GM21515 (cell line): Measurements from ENCODE around the gene BDNF.

ENCODE experiments used
- ATAC-seq: cut with Tn5 transposase; IDR thresholded peaks from one replicate; pipeline ENCODE4 v1.9.1; 2021; ENCODE audit not compliant: unreplicated experiment

BDNF gene

GRCh38 chr11:27626938-27627586, 73.2 kb downstream of the BDNF start:
- ATAC-seq: no peak

DNA sequence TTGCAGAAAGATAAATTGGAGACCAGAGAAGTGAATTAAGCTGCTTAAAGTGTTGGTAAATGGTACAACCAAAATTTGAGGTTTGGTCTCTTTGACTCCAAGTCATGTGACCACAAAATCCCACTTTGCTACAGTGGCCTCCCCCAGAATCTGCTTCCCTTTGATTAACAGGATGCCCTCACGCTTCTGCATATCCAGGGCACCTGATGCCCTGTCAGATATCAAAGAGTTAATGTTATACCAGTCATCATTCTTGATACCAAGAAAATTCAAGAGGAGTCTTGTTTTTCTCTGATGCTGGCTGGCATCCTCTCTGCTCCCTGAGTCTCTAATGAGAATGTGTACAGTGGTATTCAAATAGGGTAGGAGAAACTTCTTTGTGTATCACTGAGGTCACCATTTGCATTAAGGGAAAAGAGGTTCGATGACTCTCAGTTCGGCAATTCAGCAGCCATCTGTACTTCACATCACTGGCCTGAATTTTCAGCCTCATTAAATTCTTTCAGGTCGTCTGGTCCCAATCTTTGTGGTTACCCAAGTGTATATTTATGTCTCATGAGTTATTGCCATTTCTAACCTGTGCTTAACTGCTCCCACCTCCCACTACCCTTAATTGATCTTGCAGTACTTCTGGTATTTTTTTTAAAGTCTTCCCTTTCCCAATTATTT, 73.9 kb downstream of the BDNF start:
- ATAC-seq: no peak

DNA sequence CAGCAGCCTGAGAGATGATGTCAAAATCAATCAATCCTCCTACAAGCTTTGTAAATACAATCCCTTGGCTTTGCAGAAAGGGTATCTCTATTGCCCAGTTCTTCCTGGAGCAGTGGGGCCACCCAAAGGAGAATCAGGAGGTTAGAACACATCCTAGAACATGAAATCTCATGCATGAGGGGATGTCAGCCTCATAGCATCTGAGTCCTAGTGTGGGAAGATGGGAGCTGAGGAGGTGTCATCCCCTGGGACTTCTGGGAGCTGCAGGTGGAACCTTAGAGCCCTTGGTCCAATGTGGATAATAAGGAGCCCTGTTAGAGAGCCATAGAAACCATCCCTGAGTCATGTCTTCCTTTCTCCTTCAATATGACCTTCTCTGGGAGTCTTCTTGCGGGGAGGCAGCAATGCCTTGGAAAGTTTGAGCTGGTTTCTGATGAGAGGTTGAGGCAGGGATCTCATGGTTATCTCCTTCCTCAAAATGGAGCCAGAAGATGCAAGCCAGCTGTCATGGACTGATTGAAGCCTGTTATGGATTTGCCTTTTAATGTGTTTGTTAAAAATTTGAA, 74.8 kb downstream of the BDNF start:
- no peak for ATAC-seq

DNA sequence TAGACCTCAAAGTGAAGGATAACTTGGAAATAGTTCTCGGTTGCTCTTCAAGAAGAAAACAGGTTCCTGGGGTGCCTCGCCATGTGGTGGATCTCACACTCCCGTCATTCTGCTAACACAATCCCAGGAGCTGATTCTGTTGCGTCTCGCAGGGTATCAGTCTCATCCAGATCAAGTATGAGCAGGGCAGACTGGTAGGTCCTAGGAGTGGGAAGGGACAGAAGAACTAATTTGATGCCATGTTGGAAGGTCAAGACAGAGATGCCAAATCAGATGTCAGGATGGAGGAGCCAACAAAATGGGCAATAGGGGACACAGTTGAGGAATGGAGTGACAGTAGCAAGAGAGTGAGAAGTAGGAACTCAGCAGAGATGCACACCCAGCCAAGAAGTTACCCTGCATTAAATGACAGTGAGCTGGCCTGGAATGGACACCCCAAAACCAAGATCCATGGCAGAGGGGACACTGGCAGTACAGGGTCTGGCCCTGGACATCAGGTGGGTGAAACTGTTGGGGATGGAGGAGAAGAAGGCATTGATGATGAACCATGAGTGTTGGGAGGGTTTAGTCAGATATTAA, 76.2 kb downstream of the BDNF start:
- ATAC-seq: no peak

GRCh38 chr11:27622541-27623300, 77.5 kb downstream of the BDNF start:
- no peak for ATAC-seq

DNA sequence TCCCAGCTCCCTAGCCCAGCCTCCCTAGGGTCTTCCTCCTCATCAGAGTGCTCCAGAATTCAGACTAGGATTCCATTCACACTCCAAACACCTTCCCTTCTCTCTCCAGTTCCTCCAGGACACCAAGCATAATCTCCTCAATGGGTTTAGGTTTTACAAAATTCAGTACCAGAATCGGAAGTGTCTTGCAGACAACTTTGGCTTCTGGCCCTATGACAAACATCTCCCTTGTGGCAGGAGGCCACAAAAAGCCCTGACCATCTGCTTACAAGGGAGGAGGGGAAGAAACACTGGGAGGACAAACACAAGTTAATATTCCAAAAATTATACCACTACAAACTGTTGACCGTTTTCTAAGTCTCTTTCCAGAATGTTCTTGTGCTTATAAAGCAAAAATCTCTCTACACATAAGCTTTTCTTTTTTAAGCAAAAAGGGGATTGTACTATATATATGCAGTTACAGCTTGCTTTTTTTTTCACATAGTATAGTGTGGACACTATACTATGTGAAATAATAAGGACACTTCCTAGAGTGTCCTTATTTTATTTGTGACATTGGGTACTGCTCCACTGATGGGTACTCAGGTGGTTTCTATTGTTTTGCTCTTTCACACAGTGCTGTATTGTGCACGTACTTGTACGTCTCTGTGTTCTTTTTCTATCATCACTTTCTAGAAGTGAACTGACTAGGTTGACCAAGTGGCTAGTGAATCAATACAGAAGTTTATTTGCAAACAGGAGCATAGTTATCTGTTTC, 78.7 kb downstream of the BDNF start:
- ATAC-seq: no peak

DNA sequence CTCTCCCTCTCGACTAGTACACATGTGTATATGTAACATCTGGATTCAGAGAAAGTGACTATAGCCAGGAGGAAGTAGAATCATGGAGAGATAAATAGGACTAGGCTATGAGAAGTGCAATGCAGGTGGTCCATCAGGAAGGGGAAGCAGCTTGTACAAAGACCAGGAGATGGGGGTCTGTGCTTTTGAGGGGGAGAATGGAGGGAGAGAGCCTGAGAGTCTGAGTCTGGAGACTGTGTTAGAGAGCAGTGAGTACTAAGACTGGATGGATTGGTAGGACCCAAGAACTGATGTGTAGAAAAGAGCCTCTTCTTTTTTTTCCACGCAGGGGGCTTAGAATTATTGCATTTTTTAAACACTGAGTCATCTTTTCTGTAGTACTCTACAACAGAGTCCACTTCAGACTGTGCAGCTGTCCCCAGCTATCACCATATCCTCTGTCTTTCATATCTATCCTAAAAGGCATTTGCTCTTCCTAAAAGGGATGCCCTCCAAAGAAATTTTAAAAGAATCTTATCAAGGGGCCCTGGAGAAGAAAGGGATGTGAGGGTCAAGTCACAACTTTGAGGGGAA, 80.4 kb downstream of the BDNF start:
- no peak for ATAC-seq

- ATAC-seq: no peak
Measured at GRCh38 chr11:27619039-27619574, 81.1 kb downstream of the BDNF start.

GRCh38 chr11:27618281-27618915, 81.9 kb downstream of the BDNF start:
- ATAC-seq: no peak

DNA sequence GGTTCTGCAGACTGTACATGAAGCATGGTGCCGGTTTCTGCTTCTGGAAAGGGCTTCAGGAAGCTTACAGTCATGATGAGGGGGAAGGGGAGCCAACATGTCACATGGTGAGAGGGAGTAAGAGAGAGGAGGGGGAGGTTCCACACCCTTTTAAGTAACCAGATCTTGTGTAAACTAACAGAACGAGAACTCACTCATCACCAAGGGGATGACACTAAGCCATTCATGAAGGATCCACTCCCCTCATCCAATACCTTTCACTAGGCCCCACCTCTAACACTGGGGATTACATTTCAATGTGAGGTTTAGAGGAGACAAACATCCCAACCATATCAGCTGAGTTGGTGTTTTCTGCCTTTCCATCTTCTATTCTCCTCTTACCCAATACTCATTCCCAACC, 83.5 kb downstream of the BDNF start:
- ATAC-seq: no peak

- no peak for ATAC-seq
Measured at GRCh38 chr11:27615833-27616232, 84.4 kb downstream of the BDNF start.

DNA sequence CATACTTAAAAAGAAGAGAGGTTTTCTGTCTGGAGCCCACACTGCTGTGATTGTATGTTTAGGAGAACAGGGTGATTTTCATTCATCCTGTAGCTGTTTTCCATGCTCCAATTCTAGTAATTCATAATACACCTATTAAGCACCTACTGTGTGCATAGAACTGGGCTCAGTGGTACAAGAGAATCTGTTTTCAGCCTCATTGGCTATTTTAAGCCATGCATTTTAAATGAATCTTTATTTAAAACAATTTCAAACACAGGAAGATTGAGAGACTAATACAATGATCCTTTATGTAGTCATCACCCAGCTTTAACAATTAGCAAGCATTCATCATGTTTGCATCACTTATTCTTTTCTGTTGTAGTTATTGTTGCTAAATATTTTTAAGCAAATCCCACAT, 86.2 kb downstream of the BDNF start:
- ATAC-seq: no peak

DNA sequence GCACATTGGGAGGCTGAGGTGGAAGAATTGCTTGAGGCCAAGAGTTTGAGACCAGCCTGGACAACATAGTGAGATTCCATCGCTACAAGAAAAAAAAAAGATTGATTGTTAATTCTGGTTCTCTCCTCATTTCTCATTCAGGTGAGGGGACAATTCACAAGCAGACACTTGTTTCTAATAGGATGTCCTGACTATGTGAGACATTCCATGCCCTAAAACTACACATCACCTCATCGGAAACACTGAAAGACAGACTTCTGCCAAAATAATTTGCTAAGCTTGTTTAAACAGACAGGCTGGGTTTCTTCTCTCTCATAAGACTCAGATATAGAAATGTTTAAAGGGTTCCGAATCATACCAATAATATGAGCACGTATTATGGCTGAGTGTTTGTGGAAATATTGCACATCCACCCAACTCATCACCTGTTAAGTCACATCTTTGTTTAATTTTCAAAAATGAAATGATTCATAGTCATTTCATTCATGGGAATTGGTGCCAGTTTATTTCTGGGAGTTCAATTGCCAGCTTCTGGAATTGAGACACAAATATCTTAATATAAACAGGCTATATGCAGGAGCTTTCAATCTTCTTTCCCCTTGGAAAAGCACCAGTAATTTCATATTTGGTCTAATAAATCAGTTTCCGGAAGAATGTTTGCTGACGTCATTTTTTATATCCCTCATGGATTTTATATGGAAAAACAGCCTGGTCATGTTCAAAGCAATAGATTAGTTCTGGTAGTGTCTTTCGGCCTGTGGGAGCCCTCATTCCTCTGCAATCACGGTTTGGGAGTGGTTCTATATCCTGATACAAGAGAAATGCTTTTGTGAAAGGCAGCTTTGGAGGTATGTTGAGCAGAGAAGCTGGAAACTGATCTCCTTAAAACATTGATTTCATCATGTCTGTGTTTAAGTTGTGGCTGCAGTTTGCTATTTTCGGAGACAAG, 87.0 kb downstream of the BDNF start:
- no peak for ATAC-seq

- ATAC-seq: no peak
Measured at GRCh38 chr11:27611947-27612455, 88.3 kb downstream of the BDNF start.

GRCh38 chr11:27611390-27611789, 88.9 kb downstream of the BDNF start:
- ATAC-seq: no peak

DNA sequence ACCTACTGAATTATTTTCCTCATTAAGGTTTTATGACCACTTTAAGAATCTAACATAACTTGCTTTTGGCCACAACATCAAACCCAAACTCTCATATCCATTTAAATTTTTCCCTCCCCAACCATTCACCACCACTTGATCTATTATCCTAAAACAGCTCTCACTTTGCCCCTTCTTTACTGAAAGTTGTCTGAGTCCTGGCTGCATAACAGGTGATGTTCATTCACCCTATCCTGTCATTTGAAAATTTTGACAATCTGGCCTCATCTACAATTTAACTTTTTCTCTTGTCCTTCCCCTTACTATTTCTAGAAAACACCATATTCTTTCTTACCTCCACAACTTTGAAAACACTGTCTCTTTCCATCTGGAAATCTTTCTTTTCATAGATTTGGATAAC, 89.3 kb downstream of the BDNF start:
- ATAC-seq: no peak

GRCh38 chr11:27610280-27610679, 90.0 kb downstream of the BDNF start:
- no peak for ATAC-seq

GRCh38 chr11:27608951-27609350, 91.3 kb downstream of the BDNF start:
- no peak for ATAC-seq
